Neural progenitor cell (in vitro differentiated cells): ENCODE results near the gene AIPL1. TPM values are rescaled to one million over a fixed set of nuclear protein-coding genes. Genes with fewer than 3 reads are reported as not detected.

Source experiments
- DNase-seq: peaks from one replicate; pipeline ENCODE4 v3.0.0-alpha.2; 2016; ENCODE audit warnings: low spot score
- H2AFZ ChIP-seq: fragments of 200-600 bp; sonication (generic); replicated peaks from 2 replicates; pipeline ENCODE4 v1.6.1; 2016; ENCODE audit warnings: antibody characterized with exemption
- H3F3A ChIP-seq: fragments of 200-600 bp; sonication (generic); 2 replicates; pipeline ENCODE4 v1.6.1; 2016; ENCODE audit warnings: antibody characterized with exemption, low read depth
- H3K27ac ChIP-seq: fragments of 200-600 bp; sonication (generic); 2 replicates; pipeline ENCODE4 v1.5.1; 2016; ENCODE audit warnings: mild to moderate bottlenecking
- H3K27me3 ChIP-seq: fragments of 200-600 bp; sonication (generic); 2 replicates; pipeline ENCODE4 v1.6.1; 2016; ENCODE audit warnings: mild to moderate bottlenecking, moderate library complexity
- H3K36me3 ChIP-seq: fragments of 200-600 bp; sonication (generic); 2 replicates; pipeline ENCODE4 v1.5.1; 2016
- H3K4me1 ChIP-seq: fragments of 200-600 bp; sonication (generic); 2 replicates; pipeline ENCODE4 v1.6.1; 2016; ENCODE audit warnings: mixed run types
- H3K4me2 ChIP-seq: fragments of 200-600 bp; sonication (generic); 2 replicates; pipeline ENCODE4 v1.6.1; 2016
- H3K4me3 ChIP-seq: fragments of 200-600 bp; sonication (generic); 2 replicates; pipeline ENCODE4 v1.5.1; 2016
- H3K79me2 ChIP-seq: fragments of 200-600 bp; sonication (generic); 2 replicates; pipeline ENCODE4 v1.6.1; 2016; ENCODE audit warnings: low read depth
- H3K9ac ChIP-seq: fragments of 200-600 bp; sonication (generic); 2 replicates; pipeline ENCODE4 v1.6.1; 2016
- H3K9me3 ChIP-seq: fragments of 200-600 bp; sonication (generic); 2 replicates; pipeline ENCODE4 v1.5.1; 2016; ENCODE audit warnings: low read depth
- H4K20me1 ChIP-seq: fragments of 200-600 bp; sonication (generic); 2 replicates; pipeline ENCODE4 v1.6.1; 2016; ENCODE audit warnings: low read depth
- H3K27ac Mint-ChIP-seq: 3 replicates; pipeline ENCODE4 v1.8.0; 2021; ENCODE audit warnings: mixed read lengths
- H3K27me3 Mint-ChIP-seq: 2 replicates; pipeline ENCODE4 v1.8.0; 2022; ENCODE audit warnings: low read depth, mild to moderate bottlenecking, inconsistent platforms, moderate library complexity, mixed read lengths; ENCODE audit not compliant: insufficient read depth
- H3K36me3 Mint-ChIP-seq: 3 replicates; pipeline ENCODE4 v1.8.0; 2021; ENCODE audit warnings: mixed read lengths
- H3K4me1 Mint-ChIP-seq: 3 replicates; pipeline ENCODE4 v1.8.0; 2021; ENCODE audit warnings: mixed read lengths
- H3K4me3 Mint-ChIP-seq: 3 replicates; pipeline ENCODE4 v1.8.0; 2021; ENCODE audit warnings: mild to moderate bottlenecking, moderate library complexity, mixed read lengths
- H3K9me3 Mint-ChIP-seq: 3 replicates; pipeline ENCODE4 v1.8.0; 2020; ENCODE audit warnings: mixed read lengths
- EZH2 ChIP-seq: fragments of 200-600 bp; sonication (generic); IDR thresholded peaks from 2 replicates; pipeline ENCODE4 v1.6.1; 2017; ENCODE audit warnings: antibody characterized with exemption, mild to moderate bottlenecking, moderate library complexity
- EZH2phosphoT487 ChIP-seq: fragments of 200-600 bp; sonication (generic); IDR thresholded peaks from 2 replicates; pipeline ENCODE4 v1.6.1; 2017; ENCODE audit warnings: antibody characterized with exemption
- total RNA-seq: library from RNA; depleted of rRNA; stranded (reverse); fragments of >200 nt; gene quantifications from 2 replicates; pipeline ENCODE4 v1.2.3, GENCODE V29; 2015; ENCODE audit warnings: low replicate concordance
- TF ChIP-seq, protein P1 (sequence below): fragments of 200-600 bp; sonication (generic); IDR thresholded peaks from 2 replicates; pipeline ENCODE4 v1.5.1; 2017; ENCODE audit warnings: antibody characterized with exemption, mild to moderate bottlenecking

AIPL1 gene
- total RNA-seq, 1 donor from 2014 or later = 0.37 TPM

DNA sequence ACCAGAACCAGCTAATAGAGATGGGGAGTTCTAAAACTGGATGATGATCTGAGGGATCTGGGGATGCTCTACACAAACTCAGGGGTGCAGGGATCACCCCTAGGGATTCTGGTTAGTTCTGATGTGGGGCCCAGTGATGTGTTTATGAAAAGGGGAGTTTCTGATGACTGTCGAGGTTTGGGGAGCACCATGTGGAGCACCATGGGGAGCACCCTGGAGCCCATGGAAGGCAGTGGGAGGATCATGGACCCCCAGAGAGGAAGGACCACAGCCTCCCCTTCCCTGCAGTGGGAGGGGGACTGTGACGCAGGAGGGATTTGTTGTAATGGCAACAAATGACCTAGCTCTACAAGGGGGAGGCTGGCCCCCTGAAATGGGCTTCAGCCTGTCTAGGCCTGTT lies 27.8 kb upstream of the AIPL1 start:
- TF ChIP-seq, protein P1, sequence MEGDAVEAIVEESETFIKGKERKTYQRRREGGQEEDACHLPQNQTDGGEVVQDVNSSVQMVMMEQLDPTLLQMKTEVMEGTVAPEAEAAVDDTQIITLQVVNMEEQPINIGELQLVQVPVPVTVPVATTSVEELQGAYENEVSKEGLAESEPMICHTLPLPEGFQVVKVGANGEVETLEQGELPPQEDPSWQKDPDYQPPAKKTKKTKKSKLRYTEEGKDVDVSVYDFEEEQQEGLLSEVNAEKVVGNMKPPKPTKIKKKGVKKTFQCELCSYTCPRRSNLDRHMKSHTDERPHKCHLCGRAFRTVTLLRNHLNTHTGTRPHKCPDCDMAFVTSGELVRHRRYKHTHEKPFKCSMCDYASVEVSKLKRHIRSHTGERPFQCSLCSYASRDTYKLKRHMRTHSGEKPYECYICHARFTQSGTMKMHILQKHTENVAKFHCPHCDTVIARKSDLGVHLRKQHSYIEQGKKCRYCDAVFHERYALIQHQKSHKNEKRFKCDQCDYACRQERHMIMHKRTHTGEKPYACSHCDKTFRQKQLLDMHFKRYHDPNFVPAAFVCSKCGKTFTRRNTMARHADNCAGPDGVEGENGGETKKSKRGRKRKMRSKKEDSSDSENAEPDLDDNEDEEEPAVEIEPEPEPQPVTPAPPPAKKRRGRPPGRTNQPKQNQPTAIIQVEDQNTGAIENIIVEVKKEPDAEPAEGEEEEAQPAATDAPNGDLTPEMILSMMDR = no peak
- TF ChIP-seq EZH2 (no peak), EZH2phosphoT487 (no peak)
- DNase-seq = no peak
- H3K9ac ChIP-seq = no peak overlapping the region
- H3K9me3 ChIP-seq = no peaks in the 10 kb centered on the region
- peaks cover 35% of the 10 kb centered on the region for H3K4me1 Mint-ChIP-seq
- H3K4me3 ChIP-seq = no peak overlapping the region
- H3F3A ChIP-seq = peaks cover 19% of the 10 kb centered on the region
- H3K4me2 ChIP-seq = no peak overlapping the region
- no peaks in the 10 kb centered on the region for H3K79me2 ChIP-seq
- H3K27ac ChIP-seq = no peak overlapping the region
- no peak overlapping the region for H2AFZ ChIP-seq
- peaks cover 7% of the 10 kb centered on the region for H3K27me3 Mint-ChIP-seq
- no peaks in the 10 kb centered on the region for H3K27me3 ChIP-seq
- peaks cover 4% of the 10 kb centered on the region for H3K9me3 Mint-ChIP-seq
- no peaks in the 10 kb centered on the region for H3K36me3 ChIP-seq
- H3K27ac Mint-ChIP-seq = peak overlapping the region; percentile 95
- no peaks in the 10 kb centered on the region for H4K20me1 ChIP-seq
- peaks cover 36% of the 10 kb centered on the region for H3K4me1 ChIP-seq
- peak overlapping the region; percentile 10 for H3K4me3 Mint-ChIP-seq
- peaks cover 4% of the 10 kb centered on the region for H3K36me3 Mint-ChIP-seq

DNA sequence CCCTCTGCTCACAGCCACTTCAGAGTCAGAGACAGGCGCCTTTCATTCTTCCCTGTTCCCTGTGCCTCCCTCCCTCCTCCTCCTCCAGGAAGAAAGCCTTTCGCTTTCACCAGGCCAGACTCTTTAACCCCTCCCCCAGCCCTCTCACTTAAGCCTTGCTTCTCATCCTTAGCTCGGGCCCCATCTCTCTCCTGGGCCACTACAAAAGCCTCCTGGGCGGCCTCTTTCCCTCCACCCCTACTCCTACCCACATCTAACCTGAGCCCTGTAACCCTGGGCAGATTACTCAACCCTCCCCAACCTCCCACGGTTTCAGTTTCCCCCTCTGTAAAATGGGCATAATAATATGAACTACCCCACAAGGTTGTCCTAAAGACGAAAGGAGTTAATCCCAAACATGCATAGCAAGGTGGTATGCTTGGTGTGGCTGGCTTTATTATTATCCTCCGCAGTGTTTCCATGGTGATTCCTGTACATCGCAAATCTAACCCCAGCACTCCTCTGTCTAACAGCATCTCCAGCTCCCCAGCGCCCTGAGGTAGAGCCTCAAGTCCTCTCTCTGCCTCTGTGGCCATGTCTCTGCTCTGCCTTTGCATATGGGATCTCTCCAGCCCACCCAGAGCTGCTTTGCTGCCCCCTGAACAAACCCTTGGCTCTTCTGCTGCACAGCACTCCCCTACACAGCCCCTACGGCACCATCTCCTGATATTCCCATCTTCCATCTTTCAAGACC lies 27.0 kb upstream of the AIPL1 start:
- Mint-ChIP-seq H3K27me3 (peaks cover 9% of the 10 kb centered on the region), H3K36me3 (peaks cover 3% of the 10 kb centered on the region), H3K4me3 (peak overlapping the region; percentile 8), H3K27ac (peak overlapping the region; percentile 95), H3K9me3 (peaks cover 4% of the 10 kb centered on the region), H3K4me1 (peaks cover 41% of the 10 kb centered on the region)
- H3K79me2 ChIP-seq = no peaks in the 10 kb centered on the region
- H3K4me3 ChIP-seq = peak overlapping the region; percentile 7
- TF ChIP-seq EZH2 = no peak
- TF ChIP-seq, protein P1 = no peak
- H4K20me1 ChIP-seq = no peaks in the 10 kb centered on the region
- DNase-seq = peak; percentile 87
- no peaks in the 10 kb centered on the region for H3K9me3 ChIP-seq
- H3K4me1 ChIP-seq = peaks cover 42% of the 10 kb centered on the region
- H3K4me2 ChIP-seq = peak overlapping the region; percentile 64
- H2AFZ ChIP-seq = no peak overlapping the region
- no peaks in the 10 kb centered on the region for H3K36me3 ChIP-seq
- H3K27ac ChIP-seq = no peak overlapping the region
- H3K27me3 ChIP-seq = no peaks in the 10 kb centered on the region
- no peak overlapping the region for H3K9ac ChIP-seq
- H3F3A ChIP-seq = peaks cover 19% of the 10 kb centered on the region

DNA sequence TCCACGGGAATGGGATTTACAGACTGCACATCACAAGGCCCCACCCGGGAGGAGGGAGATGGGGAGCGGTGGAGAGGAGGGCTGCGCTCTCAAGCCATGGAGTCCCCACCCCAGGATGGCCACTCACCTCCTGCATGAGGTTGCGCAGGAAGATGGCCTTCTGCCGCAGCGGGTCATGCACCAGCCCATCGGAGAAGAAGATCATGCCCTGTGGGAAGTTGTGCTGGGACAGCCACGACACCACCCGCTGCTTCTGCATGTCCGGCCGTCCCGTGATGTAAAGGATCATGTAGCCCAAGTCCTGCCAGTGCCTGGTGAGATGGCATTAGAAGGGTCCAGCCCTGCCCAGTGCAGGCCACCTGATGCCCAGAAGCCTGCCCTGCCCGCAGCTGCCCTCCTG lies 26.3 kb upstream of the AIPL1 start:
- Histone ChIP-seq H3K9ac (no peak overlapping the region), H2AFZ (no peak overlapping the region), H3K4me2 (peak overlapping the region; percentile 64), H4K20me1 (no peaks in the 10 kb centered on the region), H3K4me1 (peaks cover 42% of the 10 kb centered on the region), H3K79me2 (no peaks in the 10 kb centered on the region), H3K36me3 (no peaks in the 10 kb centered on the region), H3K9me3 (no peaks in the 10 kb centered on the region), H3K27me3 (no peaks in the 10 kb centered on the region), H3K27ac (no peak overlapping the region), H3K4me3 (peak overlapping the region; percentile 7), H3F3A (peaks cover 26% of the 10 kb centered on the region)
- Mint-ChIP-seq H3K27me3 (peaks cover 15% of the 10 kb centered on the region), H3K4me3 (peak overlapping the region; percentile 67), H3K36me3 (no peaks in the 10 kb centered on the region), H3K27ac (peak overlapping the region; percentile 95), H3K9me3 (no peaks in the 10 kb centered on the region), H3K4me1 (peaks cover 48% of the 10 kb centered on the region)
- no peak for DNase-seq
- TF ChIP-seq, protein P1 = no peak
- TF ChIP-seq EZH2 = no peak
